HG03066 (cell line): Measurements from ENCODE around the gene DNM3.

ENCODE experiments used
- ATAC-seq: cut with Tn5 transposase; IDR thresholded peaks from one replicate; pipeline ENCODE4 v1.9.1; 2021; ENCODE audit warnings: low read depth; ENCODE audit not compliant: unreplicated experiment

The DNM3 gene

DNA sequence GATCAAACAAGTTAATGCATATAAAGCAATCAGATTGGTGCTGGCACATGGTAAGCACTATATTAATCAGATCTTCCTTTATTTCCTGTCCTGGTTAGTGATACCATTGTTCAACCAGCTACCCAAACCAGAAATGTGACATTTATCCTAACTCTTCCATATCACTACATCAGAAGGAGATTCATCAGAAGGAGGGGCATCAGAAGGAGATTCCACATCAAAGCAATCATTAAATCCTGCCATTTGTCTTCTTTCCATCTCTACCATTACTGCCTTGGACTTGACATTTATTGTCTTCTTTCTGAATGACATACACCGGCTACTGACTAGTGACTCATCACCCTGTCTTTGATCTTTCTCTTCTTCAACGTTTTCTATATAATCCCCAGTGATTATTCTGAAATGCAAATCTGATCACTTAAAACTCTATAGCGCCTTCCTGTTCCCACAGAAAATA lies 75.0 kb downstream of the DNM3 start:
- ATAC-seq: no peak

- no peak for ATAC-seq
Measured at GRCh38 chr1:171917331-171917730, 76.0 kb downstream of the DNM3 start.

DNA sequence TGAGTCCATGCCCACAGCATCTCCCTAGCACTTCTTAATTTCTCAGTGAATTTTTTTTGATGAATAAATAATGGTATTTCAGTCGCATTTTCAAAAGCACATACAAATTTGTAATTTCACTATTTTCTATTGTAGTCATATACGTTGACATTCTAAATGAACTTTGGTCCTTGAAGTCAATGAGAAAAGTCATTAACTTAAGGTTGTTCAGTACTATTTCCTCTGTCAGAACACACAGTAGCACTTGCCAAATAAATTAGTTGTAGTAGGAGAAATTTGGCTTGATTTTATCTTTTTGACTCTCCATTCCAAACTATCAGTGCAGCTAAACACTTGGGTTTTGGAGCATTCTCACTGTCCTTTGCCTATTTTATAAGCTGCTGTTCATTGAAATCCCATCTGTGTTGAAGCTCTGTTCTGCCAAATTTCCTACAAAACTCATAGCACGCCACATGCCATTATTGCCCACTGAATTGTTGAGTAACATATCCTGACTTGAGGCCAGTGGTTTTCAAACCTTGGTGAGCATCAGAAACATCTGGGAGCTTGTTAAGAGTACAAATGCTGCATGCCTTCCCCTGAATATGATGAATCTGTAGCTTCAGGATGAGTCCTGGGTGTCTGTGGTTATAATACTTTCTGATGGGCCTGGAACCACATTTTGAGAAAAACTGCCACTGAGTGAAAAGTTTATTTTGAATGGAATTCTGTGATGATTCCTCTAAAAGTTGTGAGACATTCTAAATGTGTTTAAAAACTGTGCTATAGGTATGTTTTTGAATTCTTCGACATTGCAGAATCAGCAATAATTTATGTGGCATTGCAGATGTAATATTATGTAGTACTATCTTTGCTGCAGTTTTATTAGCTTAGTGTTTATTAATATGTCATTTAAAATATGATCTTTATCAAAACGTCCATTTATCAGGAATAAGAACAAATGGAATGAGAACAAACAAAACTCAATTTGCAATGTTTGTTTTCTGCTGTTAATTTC lies 78.9 kb downstream of the DNM3 start:
- no peak for ATAC-seq

DNA sequence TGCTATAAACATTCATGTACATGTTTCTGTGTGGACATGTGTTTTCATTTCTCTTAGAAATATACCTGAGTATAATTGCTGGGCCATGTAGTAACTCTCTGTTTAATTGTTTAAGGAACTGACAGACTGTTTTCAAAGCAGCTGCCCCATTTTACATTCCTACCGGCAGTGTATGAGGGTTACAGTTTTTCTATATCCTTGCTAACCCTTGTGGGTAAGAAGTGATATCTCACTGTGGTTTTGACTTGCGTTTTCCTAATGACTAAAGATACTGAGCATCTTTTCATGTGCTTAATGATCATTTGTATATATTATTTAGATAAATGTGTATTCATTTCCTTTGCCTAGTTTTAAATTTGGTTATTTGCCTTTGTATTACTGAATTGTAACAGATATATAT lies 81.7 kb downstream of the DNM3 start:
- no peak for ATAC-seq

DNA sequence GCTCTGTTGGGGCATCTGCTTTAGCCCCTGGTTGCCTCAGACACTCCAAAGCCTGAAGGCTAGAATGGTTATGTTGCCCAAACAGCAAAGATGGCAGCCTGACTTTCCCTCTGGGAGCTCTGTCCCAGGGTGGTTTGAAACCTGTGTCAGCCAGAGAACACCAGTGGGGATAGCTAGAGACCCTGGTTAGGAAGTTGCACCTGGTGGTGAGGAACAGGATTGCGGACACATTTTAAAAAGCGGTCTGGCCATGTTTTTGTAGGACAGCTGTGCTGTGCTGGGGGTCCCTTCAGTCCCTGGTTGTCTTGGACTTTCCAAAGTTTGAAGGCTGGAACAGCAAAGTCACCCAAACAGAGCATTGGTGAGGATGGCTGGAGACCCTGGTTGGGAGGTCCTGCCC lies 87.8 kb downstream of the DNM3 start:
- no peak for ATAC-seq

DNA sequence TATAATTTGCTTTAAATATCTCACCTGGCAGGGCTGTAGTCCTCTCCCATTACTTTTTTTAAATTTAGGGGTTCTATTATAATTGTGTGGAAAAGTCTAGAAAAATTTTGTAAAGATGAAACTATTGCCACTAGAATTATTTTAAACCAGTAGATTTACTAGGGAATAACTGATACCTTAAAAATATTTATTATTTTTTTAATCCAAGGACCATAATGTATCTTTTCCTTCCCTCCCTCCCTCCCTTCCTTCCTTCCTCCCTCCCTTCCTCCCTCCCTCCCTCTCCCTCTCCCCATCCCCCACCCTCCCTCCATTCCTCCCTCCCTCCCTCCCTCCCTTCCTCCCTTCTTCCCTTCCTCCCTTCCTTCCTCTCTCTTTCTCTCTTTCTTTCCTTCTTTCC lies 90.5 kb downstream of the DNM3 start:
- ATAC-seq: no peak

DNA sequence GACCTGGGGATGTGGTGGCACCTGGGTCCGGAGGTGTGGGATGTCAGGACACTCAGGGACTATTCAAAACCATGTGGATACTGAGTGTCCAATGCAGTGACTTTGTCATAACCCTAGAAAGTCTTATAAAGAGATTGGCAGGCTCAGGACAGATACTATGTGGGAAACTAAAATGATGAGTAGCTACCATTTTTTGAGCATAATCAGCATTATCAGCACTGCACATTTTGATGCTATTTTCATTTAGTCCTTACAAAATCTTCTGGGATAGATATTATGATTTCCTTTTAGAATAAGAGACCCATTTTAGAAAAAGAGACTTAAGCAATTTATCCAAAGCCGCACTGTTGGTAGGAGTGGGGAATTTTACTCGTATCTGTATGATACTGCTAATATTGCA lies 93.4 kb downstream of the DNM3 start:
- ATAC-seq: no peak

DNA sequence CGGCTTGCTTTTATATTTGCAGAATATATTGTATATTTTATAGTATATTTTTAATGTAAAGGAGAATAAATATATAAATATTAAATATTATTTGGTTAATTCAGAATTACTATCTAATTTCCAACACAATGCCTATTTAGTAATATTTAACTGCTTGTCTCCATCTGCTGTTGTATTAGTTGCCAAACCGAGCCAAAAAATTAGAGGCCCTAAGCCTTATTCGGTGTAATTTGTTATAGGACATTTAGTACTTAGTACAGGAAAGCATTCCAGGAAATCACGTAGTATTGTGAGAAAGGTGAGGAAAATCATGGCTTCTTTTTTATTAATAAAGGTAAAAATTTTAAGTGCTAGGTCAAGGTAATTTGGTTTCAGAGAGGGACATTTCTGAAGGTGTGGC lies 93.8 kb downstream of the DNM3 start:
- no peak for ATAC-seq

- no peak for ATAC-seq
Measured at GRCh38 chr1:171935664-171936063, 94.4 kb downstream of the DNM3 start.

- no peak for ATAC-seq
Measured at GRCh38 chr1:171937938-171938337, 96.6 kb downstream of the DNM3 start.

- ATAC-seq: no peak
Measured at GRCh38 chr1:171939740-171940139, 98.4 kb downstream of the DNM3 start.

DNA sequence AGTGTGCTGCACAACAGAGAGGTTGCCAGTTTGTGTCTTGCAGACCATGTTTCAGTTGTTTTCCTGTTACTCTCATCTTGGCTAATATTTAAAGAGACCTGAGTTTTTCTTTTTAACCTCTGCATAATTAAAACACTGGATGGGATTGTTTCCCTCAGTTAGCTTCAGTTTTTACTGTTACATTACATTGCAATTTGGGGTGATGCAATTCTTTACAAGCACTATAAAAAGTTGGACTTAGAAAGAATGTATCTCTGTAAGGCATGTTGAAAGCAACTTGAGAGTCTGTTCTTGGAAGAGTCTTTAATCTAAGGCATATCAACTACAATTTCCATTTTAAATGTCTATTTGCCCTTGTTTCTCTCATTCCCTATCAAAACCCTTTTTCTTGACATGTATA lies 99.1 kb downstream of the DNM3 start:
- no peak for ATAC-seq

- no peak for ATAC-seq
Measured at GRCh38 chr1:171941920-171942319, 100.6 kb downstream of the DNM3 start.

GRCh38 chr1:171943973-171944561 lies 102.8 kb downstream of the DNM3 start:
- no peak for ATAC-seq

GRCh38 chr1:171948511-171948910 lies 107.2 kb downstream of the DNM3 start:
- no peak for ATAC-seq

GRCh38 chr1:171949316-171949715 lies 108.0 kb downstream of the DNM3 start:
- no peak for ATAC-seq

DNA sequence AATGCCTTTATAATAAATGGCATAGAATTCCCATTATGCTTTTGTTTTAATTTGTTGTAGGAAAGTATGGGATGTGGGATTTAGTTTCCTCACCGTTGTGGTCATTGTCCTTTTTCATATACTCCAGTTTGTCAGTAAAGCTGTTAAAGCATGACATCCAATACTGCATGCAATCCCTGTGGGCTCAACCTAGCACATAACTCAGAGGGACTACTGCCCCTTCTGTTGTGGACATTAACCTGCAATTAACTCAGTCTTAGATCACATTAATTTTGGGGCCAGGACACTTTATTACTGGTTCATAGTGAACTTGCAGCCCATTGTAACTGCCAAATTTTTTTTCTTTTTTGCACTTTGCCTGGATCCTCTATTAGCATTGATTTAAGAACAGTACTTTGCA lies 112.5 kb downstream of the DNM3 start:
- ATAC-seq: no peak

DNA sequence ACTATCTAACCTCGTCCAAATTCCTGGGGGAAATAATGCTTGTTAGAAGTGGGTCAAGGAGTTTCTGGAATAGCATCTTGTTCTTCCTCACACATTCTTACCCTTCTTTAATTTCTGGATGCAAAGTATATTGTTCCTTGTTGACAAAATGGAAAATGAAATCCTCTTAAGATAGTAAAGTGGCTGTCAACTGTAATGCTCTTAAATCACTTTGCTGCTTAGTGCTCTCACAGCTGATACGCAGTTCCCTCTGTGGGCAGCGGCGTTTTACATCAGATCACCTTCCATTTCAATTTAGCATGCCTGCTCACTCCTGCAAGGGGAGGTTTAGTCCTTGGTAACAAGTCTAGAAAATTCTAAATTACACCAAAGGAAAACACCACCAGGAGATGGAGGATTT lies 113.1 kb downstream of the DNM3 start:
- ATAC-seq: no peak

DNA sequence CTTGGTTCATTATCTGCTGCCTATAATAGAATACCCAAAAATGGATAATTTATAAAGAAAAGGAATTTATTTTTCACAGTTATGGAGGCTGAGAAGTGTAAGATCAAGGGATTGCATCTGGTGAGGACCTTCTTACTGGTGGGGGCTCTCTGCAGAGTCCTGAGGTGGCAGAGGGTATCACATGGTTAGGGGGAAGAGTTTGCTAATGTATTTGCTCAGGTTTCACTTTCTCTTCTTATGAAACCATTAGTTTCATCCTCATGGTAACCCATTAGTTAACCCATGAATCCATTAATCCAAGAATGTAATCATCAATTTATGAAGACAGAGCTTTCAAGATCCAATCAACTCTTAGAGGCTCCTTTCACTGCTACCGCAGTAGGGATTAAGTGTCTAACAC lies 120.6 kb downstream of the DNM3 start:
- ATAC-seq: no peak

- no peak for ATAC-seq
Measured at GRCh38 chr1:171963762-171964161, 122.5 kb downstream of the DNM3 start.

GRCh38 chr1:171965777-171966176 lies 124.5 kb downstream of the DNM3 start:
- ATAC-seq: no peak
